Natural killer cell treated with Interleukin-12 subunit alpha and Interleukin-12 subunit beta and Interleukin-15 and Interleukin-18, amount 100 ng/mL, for 72 hours (primary cell): Measurements from ENCODE around the gene CDC14A. TPM values are rescaled to one million over a fixed set of nuclear protein-coding genes. Genes with fewer than 3 reads are reported as not detected.

Experiments used
- ATAC-seq, 2 donors: fragments of 150-1000 bp; cut with Tn5 transposase in 1 of 2; sonication (Bioruptor Pico), chemical (Tn5 transposase) in 1 of 2; 2 replicates each; pipeline ENCODE4 v1.10.0; 2021
- DNase-seq: peaks from one replicate; pipeline ENCODE4 v3.0.0; 2022; ENCODE audit warnings: low spot score
- H3K27ac Mint-ChIP-seq, 2 donors: 1 replicate in 1 of 2; 2 replicates in 1 of 2; pipeline ENCODE4 v1.8.0; 2022; ENCODE audit warnings: mixed read lengths in 2 of 2, mild to moderate bottlenecking in 1 of 2, moderate library complexity in 1 of 2
- H3K27me3 Mint-ChIP-seq, 2 donors: 1 replicate in 1 of 2; 2 replicates in 1 of 2; pipeline ENCODE4 v1.8.0; 2022; ENCODE audit warnings: mixed read lengths in 2 of 2
- H3K36me3 Mint-ChIP-seq: one replicate; pipeline ENCODE4 v1.8.0; 2022; ENCODE audit warnings: mixed read lengths
- H3K4me1 Mint-ChIP-seq, 2 donors: 1 replicate in 1 of 2; 2 replicates in 1 of 2; pipeline ENCODE4 v1.8.0; 2022; ENCODE audit warnings: low read depth in 2 of 2, mixed read lengths in 2 of 2, mild to moderate bottlenecking in 1 of 2
- H3K4me3 Mint-ChIP-seq: one replicate; pipeline ENCODE4 v1.8.0; 2022; ENCODE audit warnings: mixed read lengths
- H3K9me3 Mint-ChIP-seq: 2 replicates; pipeline ENCODE4 v1.8.0; 2022; ENCODE audit warnings: mixed read lengths
- total RNA-seq, 2 donors: library from RNA; stranded (reverse); gene quantifications; one replicate each; pipeline ENCODE4 v1.2.3, GENCODE V29; 2022

CDC14A gene
- total RNA-seq, 2 donors from 2014 or later = 15.0 to 26.9 TPM

DNA sequence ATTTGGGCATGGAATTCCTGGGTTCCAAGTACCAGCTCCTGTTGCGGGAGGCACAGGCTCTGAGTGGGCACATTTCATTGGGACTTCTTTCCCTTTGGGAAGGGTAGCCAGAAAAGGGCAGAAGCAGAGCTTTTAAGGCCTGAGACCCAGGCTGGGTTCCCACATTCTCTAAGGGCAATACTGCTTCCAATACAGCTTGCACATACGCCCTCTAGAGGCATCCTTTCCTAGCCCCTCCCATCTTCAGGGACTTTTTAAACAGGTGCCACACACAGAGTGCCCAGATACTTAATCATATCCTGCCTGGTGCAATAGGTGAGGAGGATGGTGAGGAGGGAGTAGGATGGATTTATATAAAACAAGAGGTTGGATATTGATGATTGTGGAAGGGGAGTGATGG, 191.3 kb downstream of the CDC14A start:
- Mint-ChIP-seq H3K36me3 (no peaks in the 10 kb centered on the region), H3K27ac (no peak overlapping the region), H3K4me1 (peaks cover 3 to 5% of the 10 kb centered on the region in 2 donors), H3K9me3 (no peaks in the 10 kb centered on the region), H3K4me3 (no peak overlapping the region), H3K27me3 (peaks cover 23 to 26% of the 10 kb centered on the region in 2 donors)
- ATAC-seq (no peak), DNase-seq (no peak)

DNA sequence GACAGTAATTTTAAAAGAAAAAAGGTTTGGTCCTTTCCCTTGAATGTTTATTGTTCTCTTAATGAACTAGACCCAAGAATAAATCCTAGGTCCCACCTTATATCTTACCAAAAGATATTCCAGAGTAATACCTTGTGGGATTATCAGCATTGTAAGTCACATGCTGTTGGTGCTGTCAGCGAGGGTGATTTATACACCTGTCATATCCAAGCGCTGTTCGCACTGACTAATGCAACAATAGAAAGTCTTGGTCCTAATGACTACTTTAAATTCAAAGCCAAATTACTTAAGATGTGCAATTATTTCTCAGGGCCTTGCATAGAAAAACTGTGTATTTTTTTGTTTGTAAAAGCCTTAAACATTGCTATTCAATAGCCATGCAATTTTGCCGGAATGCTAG, 192.5 kb downstream of the CDC14A start:
- H3K4me3 Mint-ChIP-seq = no peak overlapping the region
- peaks cover 4% of the 10 kb centered on the region for H3K36me3 Mint-ChIP-seq
- no peak overlapping the region for H3K27ac Mint-ChIP-seq

DNA sequence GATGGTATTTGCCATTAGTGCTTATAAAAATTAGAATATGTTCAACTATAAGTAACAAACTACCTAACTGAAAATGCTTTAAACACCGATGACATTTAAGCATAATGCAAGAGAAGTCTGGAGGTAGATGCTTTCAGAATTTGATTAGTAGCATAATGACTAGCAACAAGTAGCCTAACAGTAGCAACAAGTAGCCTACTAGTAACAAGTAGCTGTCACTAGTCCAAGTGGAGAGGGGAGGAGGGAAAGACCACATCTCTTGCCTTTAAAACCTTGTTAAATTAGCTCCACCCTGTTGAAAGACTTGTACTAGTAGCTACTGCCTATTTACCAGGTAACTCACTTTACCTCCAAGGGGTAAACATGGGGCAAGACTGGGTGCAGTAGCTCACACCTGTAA, 193.5 kb downstream of the CDC14A start:
- peaks cover 32 to 33% of the 10 kb centered on the region in 2 donors for H3K27me3 Mint-ChIP-seq
- H3K27ac Mint-ChIP-seq = peak overlapping the region in 1 of 2 donors; percentile 54
- H3K4me1 Mint-ChIP-seq = peaks cover 0 to 5% of the 10 kb centered on the region in 2 donors
- DNase-seq (no peak), ATAC-seq (no peak)
- H3K36me3 Mint-ChIP-seq = peaks cover 13% of the 10 kb centered on the region
- peaks cover 10% of the 10 kb centered on the region for H3K9me3 Mint-ChIP-seq
- no peak overlapping the region for H3K4me3 Mint-ChIP-seq

More for the DNA sequence above, 192.5 kb downstream of the CDC14A start:
- no peak for DNase-seq
- Mint-ChIP-seq H3K4me1 (peaks cover 0 to 5% of the 10 kb centered on the region in 2 donors), H3K9me3 (peaks cover 3% of the 10 kb centered on the region), H3K27me3 (peaks cover 29 to 30% of the 10 kb centered on the region in 2 donors)
- ATAC-seq = no peak

DNA sequence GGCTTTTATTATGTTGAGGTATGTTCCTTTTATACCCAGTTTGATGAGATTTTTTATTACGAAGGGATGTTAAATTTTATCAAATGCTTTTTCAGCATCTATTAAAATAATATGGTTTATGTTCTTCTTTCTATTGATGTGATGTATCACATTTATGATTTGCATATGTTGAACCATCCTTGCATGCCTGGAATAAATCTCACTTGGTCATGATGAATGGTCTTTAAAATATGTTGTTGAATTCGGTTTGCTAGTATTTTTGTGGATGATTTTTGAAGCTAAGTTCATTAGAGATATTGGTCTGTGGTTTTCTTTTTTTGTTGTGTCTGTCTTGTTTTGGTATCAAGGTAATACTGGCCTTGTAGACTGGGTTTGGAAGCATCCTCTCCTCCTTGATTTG, 199.7 kb downstream of the CDC14A start:
- no peak overlapping the region for H3K4me3 Mint-ChIP-seq
- no peaks in the 10 kb centered on the region for H3K4me1 Mint-ChIP-seq
- DNase-seq (no peak), ATAC-seq (no peak)
- H3K36me3 Mint-ChIP-seq = peaks cover 52% of the 10 kb centered on the region
- no peak overlapping the region for H3K27ac Mint-ChIP-seq
- H3K9me3 Mint-ChIP-seq = peaks cover 28% of the 10 kb centered on the region
- H3K27me3 Mint-ChIP-seq = peaks cover 16 to 44% of the 10 kb centered on the region in 2 donors

DNA sequence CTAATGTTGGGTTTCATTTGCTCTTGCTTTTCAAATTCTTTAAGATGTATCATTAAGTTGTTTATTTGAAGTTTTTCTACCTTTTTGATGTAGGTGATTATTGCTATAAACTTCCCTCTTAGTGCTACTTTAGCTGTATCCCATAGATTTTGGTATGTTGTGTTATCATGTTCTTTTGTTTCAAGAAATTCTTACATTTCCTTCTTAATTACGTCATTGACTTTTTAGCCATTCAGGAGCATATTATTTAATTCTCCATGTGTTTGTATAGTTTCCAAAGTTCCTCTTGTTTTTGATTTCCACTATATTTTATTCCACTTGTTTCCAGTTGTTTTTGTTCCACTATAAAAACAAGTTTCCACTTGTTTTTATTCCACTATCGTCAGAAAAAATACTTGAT, 200.6 kb downstream of the CDC14A start:
- ATAC-seq = no peak
- peaks cover 33% of the 10 kb centered on the region for H3K9me3 Mint-ChIP-seq

GRCh38 chr1:100556181-100556580, 203.9 kb downstream of the CDC14A start:
- Mint-ChIP-seq H3K27ac (no peak overlapping the region), H3K4me1 (no peaks in the 10 kb centered on the region), H3K9me3 (peaks cover 23% of the 10 kb centered on the region), H3K4me3 (no peak overlapping the region), H3K36me3 (peaks cover 46% of the 10 kb centered on the region), H3K27me3 (peaks cover 15 to 47% of the 10 kb centered on the region in 2 donors)
- DNase-seq (no peak), ATAC-seq (no peak)

More for the DNA sequence above, 200.6 kb downstream of the CDC14A start:
- H3K4me1 Mint-ChIP-seq = no peaks in the 10 kb centered on the region
- H3K36me3 Mint-ChIP-seq = peaks cover 58% of the 10 kb centered on the region
- DNase-seq = no peak
- H3K27ac Mint-ChIP-seq = no peak overlapping the region
- no peak overlapping the region for H3K4me3 Mint-ChIP-seq
- peaks cover 21 to 50% of the 10 kb centered on the region in 2 donors for H3K27me3 Mint-ChIP-seq

- Mint-ChIP-seq H3K4me1 (no peaks in the 10 kb centered on the region), H3K27ac (no peak overlapping the region), H3K9me3 (peaks cover 22% of the 10 kb centered on the region), H3K36me3 (peaks cover 43% of the 10 kb centered on the region), H3K4me3 (no peak overlapping the region), H3K27me3 (peaks cover 17 to 47% of the 10 kb centered on the region in 2 donors)
- DNase-seq (no peak), ATAC-seq (no peak)
These were observed 204.8 kb downstream of the CDC14A start for GRCh38 chr1:100556925-100557605.

- Mint-ChIP-seq H3K27me3 (peaks cover 14 to 42% of the 10 kb centered on the region in 2 donors), H3K4me1 (no peaks in the 10 kb centered on the region), H3K4me3 (no peak overlapping the region), H3K36me3 (peaks cover 38% of the 10 kb centered on the region), H3K9me3 (peaks cover 18% of the 10 kb centered on the region), H3K27ac (no peak overlapping the region)
- ATAC-seq (no peak), DNase-seq (no peak)
These were observed 205.3 kb downstream of the CDC14A start for GRCh38 chr1:100557606-100557953.

DNA sequence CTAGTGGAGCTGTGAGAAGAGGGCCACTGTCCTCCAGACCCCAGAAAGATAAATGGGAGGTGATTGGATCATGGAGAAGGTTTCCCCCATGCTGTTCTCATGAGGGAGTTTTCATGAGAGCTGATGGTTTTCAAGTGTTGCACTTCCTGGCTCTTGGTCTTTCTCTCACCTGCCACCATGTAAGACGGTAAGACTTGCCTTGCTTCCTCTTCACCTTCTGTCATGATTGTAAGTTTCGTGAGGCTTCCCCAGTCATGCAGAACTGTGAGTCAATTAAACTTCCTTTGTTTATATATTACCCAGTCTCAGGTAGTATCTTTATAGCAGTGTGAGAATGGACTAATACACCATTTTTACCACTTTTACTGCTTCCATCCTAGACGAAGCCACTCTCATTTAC, 213.2 kb downstream of the CDC14A start:
- Mint-ChIP-seq H3K36me3 (peaks cover 3% of the 10 kb centered on the region), H3K27me3 (peaks cover 18 to 23% of the 10 kb centered on the region in 2 donors), H3K4me3 (no peak overlapping the region), H3K27ac (no peak overlapping the region), H3K9me3 (peaks cover under 1% of the 10 kb centered on the region), H3K4me1 (no peaks in the 10 kb centered on the region)
- ATAC-seq (no peak), DNase-seq (no peak)

DNA sequence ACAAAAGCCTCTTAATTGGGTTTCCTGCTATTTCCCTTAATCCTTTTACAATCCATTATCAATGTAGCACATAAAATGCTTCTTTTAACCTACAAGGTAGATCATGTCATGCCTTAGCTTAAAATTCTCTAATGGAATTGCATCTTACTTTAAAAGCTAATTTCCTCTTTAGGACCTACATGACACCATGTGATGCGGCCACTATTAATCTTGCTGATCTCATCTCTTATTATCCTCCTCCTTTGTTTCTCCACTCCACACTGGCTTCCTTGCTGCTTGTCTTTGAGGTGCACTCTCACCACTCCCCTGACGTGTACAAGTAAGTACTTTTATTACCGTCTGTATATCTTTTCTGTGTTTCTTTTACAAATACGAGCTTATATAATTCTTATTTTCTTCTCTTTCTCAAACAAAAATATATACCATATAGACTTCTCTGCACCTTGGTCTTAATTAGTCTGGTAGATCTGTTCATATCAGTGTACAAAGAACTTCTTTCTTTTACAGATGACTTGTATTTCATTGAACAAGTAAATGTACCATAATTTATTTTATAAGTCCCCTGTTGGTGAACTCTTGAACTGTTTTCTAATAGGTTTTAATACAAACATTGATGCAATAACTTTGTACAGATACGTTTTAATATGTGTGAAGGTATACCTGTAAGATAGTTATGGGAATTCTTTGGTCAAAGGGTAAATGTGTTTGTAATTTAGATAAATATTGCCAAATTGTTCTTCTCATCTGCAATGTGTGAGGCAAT, 213.8 kb downstream of the CDC14A start:
- H3K4me1 Mint-ChIP-seq = no peaks in the 10 kb centered on the region
- H3K27ac Mint-ChIP-seq = no peak overlapping the region
- H3K4me3 Mint-ChIP-seq = no peak overlapping the region
- H3K36me3 Mint-ChIP-seq = peaks cover 6% of the 10 kb centered on the region
- ATAC-seq (no peak), DNase-seq (no peak)
- H3K27me3 Mint-ChIP-seq = peaks cover 19 to 27% of the 10 kb centered on the region in 2 donors
- peaks cover 6% of the 10 kb centered on the region for H3K9me3 Mint-ChIP-seq

DNA sequence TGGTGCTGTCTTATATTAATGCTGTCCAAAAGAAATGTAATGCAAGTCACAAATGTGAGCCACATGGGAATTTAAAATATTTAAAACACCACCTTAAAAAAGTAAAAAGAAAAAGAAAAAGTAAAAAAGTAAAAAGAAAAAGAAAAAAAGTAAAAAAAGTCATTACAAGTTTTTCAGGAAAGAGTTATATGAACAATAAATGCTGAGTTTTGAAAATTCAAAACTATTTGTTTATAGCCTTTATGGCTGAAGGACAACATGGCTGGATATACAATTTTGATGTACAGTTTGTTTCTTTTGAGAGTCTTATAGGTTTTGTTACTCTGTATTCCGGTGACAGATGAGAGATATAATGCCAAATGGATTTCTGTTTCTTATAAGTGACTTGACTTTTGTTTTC, 214.8 kb downstream of the CDC14A start:
- no peak for DNase-seq
- Mint-ChIP-seq H3K27ac (no peak overlapping the region), H3K36me3 (peaks cover 6% of the 10 kb centered on the region), H3K9me3 (peaks cover 6% of the 10 kb centered on the region), H3K4me1 (no peaks in the 10 kb centered on the region), H3K27me3 (peaks cover 19 to 29% of the 10 kb centered on the region in 2 donors), H3K4me3 (no peak overlapping the region)
- no peak for ATAC-seq

Other genes with a start within 250 kb of the CDC14A start
- gene SASS6, start 219.6 kb upstream of the CDC14A start, total RNA-seq = 10 to 100 TPM in 1 of 2 donors, 1 to 10 TPM in 1; 8.3 to 14.8 TPM
- gene TRMT13, start 219.3 kb upstream of the CDC14A start, total RNA-seq = 10 to 100 TPM; 19.2 to 21.0 TPM
- under 1 TPM; 0.50 to 1.00 TPM for gene LRRC39, start 174.2 kb upstream of the CDC14A start, total RNA-seq
- 10 to 100 TPM in 1 of 2 donors, 1 to 10 TPM in 1; 9.3 to 12.8 TPM for gene DBT, start 102.7 kb upstream of the CDC14A start, total RNA-seq
- 10 to 100 TPM; 65.2 to 71.5 TPM for gene RTCA, start 86.3 kb upstream of the CDC14A start, total RNA-seq
- gene GPR88, start 185.6 kb downstream of the CDC14A start, total RNA-seq = under 1 TPM; 0.28 to 0.69 TPM